GM12874 (cell line): ENCODE results near the gene AGXT2.

Experiments
- CTCF ChIP-seq: IDR thresholded peaks from 2 replicates; pipeline ENCODE4 v1.5.1; 2011; ENCODE audit warnings: low read depth, mild to moderate bottlenecking, control low read depth, low read length, moderate library complexity; ENCODE audit not compliant: insufficient read depth

The AGXT2 gene

GRCh38 chr5:35067985-35068384 is 20.2 kb upstream of the AGXT2 start:
- TF ChIP-seq CTCF, result no peak

- no peak for TF ChIP-seq CTCF
Measured at GRCh38 chr5:35066260-35066795, 18.6 kb upstream of the AGXT2 start.

GRCh38 chr5:35063414-35063813 is 15.7 kb upstream of the AGXT2 start:
- no peak for TF ChIP-seq CTCF

- no peak for TF ChIP-seq CTCF
Measured at GRCh38 chr5:35061211-35061770, 13.5 kb upstream of the AGXT2 start.

GRCh38 chr5:35060236-35060635 is 12.5 kb upstream of the AGXT2 start:
- no peak for TF ChIP-seq CTCF

GRCh38 chr5:35059251-35059650 is 11.5 kb upstream of the AGXT2 start:
- TF ChIP-seq CTCF, result no peak

- TF ChIP-seq CTCF, result no peak
Measured at GRCh38 chr5:35058374-35058788, 10.6 kb upstream of the AGXT2 start.
